ENCODE results near the gene TMC2.
"Not testable (repeated sequence)": the region's sequence is repeated elsewhere in the genome, so short reads cannot be mapped to it uniquely, and the experiment has no call there.

The TMC2 gene

DNA sequence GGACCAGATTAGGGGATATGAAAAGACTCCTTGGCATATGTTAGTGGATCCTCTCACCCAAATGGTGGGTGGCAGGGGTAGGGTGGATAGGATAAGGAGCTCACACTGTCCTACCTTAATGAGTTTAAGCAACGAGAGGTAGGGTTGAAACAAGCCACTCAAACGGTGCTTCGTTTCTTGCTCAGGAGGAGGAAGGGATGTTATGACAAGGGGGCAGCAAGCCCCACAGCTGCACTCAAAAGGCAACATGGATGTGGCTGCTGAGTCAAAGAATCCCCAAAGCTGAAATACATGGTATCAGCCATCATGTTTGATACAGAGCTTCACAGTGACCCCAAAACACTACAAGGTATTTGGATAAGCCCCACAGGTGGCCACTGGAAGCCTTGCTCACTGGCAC is 136.1 kb downstream of the TMC2 start:
- no peak for TF ChIP-seq JUND (IDR thresholded peaks at IDR 0.05; ENCODE audit: low read depth)
- in situ Hi-C loops (cut with HindIII; ENCODE audit: low pct_unique_long_range_greater_than_20kb, low sequenced_read_pairs) = no loop called here
- no peak for DNase-seq (ENCODE audit: low read depth in 1 of 2, low spot score in 1 of 2)

DNA sequence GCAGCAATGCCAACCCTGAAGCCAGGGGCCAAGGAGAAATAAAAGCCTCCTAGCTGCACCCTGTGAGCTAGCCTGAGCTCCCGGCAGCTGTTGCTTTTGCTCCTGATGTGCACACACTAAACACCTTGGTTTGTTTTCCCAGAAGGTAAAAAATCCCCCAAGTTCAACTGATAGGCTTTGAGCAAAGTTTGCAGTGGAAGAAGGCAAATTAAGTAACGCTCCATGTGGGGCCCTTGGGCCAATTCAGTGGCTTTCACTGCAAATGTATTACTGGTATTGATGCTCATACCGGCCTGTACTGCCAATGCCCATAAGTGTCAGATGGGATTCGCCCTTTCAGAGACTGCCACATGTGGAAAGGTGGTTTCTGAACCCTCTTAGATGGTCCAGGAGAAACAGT is 137.1 kb downstream of the TMC2 start:
- DNase-seq (ENCODE audit: low read depth in 1 of 2, low spot score in 1 of 2) = no peak
- in situ Hi-C loops (cut with HindIII; ENCODE audit: low pct_unique_long_range_greater_than_20kb, low sequenced_read_pairs) = no loop called here
- no peak for TF ChIP-seq JUND (IDR thresholded peaks at IDR 0.05; ENCODE audit: low read depth)

DNA sequence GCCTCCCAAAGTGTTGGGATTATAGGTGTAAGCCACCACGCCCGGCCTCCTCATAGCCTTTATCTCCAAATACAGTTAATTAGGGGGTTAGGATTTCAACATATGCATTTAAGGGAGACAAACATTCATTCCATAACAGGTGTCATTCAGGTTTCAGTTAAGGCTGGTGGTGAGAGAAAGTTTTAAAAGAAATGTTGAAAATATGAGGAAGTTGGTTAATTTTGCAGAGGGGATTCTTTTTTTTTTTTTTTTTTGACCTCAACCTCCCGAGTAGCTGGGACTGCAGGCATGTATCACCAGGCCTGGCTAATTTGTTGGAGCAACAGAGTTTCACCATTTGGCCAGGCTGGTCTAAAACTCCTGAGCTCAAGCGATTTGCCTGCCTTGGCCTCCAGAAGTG is 143.7 kb downstream of the TMC2 start:
- no peak for TF ChIP-seq JUND (IDR thresholded peaks at IDR 0.05; ENCODE audit: low read depth)
- no peak for DNase-seq (ENCODE audit: low read depth in 1 of 2, low spot score in 1 of 2)
- in situ Hi-C loops (cut with HindIII; ENCODE audit: low pct_unique_long_range_greater_than_20kb, low sequenced_read_pairs) = no loop called here

DNA sequence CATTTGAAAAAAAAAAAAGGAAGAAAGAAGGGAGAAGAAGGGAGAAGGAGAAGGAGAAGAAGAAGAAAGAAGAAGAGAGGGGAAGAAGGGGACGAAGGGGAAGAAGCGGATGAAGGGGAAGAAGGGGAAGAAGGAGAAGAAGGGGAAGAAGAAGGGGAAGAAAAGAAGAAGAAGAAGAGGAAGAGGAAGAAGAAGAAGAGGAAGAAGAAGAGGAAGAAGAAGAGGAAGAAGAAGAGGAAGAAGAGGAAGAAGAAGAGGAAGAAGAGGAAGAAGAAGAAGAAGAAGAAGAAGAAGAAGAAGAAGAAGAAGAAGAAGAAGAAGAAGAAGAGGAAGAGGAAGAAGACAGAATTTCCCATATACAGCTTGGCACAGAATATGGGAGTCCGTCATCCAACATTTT is 145.7 kb downstream of the TMC2 start:
- DNase-seq (ENCODE audit: low read depth in 1 of 2, low spot score in 1 of 2); in situ Hi-C loops (cut with HindIII; ENCODE audit: low pct_unique_long_range_greater_than_20kb, low sequenced_read_pairs): not testable (repeated sequence)

DNA sequence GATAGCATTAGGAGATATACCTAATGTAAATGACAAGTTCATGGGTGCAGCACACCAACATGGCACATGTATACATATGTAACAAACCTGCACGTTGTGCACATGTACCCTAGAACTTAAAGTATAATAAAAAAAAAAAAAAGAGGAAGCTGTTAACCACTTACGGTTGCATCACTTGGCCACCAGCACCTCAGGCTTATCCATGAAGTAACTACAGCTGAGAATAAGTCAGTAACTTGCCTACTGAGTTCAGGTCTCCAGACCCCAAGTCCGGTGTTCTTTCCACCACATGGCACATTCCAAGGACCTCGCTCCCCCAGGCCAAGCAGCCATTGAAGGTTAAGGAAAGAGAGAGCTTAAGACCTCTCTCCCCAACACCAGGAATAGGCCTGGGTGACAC is 148.4 kb downstream of the TMC2 start:
- DNase-seq (ENCODE audit: low read depth in 1 of 2, low spot score in 1 of 2); in situ Hi-C loops (cut with HindIII; ENCODE audit: low pct_unique_long_range_greater_than_20kb, low sequenced_read_pairs): not testable (repeated sequence)

DNA sequence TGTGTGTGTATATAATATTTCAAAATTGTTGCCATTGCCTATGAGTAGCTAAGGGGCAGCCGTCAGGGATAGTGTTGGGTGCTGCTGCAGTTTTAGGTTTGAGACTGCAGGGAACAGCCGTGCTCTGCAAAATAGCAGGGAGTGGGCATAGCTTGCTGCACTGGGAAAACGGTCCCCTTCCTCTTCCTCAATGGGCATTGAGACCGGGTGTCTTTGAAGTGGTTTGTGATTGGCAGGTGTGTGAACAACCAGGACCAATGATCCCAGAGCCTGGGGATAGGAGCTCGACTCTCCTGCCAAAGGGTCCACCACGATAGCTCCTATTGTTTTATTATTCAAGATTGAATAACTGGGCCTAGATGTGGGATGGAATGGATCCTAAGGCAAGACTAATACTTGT is 151.1 kb downstream of the TMC2 start:
- TF ChIP-seq JUND (IDR thresholded peaks at IDR 0.05; ENCODE audit: low read depth) = no peak
- in situ Hi-C loops (cut with HindIII; ENCODE audit: low pct_unique_long_range_greater_than_20kb, low sequenced_read_pairs) = no loop called here
- no peak for DNase-seq (ENCODE audit: low read depth in 1 of 2, low spot score in 1 of 2)

DNA sequence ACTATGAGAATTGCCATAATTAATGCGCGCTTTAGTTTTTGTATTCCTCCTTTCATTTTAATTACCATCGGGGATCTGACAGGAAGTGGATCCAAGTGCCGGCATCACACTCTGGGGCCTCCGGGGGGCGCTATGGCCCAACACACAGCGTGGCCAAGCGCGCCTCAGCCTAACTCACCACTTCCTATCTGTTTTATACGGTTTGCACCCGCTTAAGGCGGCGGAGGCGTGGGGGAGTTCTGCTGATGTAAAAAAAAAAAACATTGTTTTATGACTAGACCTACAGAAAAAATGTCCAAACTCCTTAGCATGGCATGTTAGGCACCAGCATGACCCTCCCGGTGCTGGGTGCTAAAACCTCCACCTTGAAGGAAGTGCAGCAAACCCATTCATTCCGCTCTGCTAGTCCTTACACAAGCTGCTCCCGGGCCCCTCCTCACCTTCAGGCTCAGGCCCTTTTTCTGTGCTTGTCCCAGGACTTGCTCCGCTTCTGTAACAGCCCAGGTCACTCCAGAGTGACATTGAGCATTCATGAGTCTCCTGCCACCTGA is 151.7 kb downstream of the TMC2 start:
- TF ChIP-seq JUND (IDR thresholded peaks at IDR 0.05; ENCODE audit: low read depth) = no peak
- peak in 1 of 2 experiments; percentile 70 for DNase-seq (ENCODE audit: low read depth in 1 of 2, low spot score in 1 of 2)
- in situ Hi-C loops (cut with HindIII; ENCODE audit: low pct_unique_long_range_greater_than_20kb, low sequenced_read_pairs) = no loop called here

DNA sequence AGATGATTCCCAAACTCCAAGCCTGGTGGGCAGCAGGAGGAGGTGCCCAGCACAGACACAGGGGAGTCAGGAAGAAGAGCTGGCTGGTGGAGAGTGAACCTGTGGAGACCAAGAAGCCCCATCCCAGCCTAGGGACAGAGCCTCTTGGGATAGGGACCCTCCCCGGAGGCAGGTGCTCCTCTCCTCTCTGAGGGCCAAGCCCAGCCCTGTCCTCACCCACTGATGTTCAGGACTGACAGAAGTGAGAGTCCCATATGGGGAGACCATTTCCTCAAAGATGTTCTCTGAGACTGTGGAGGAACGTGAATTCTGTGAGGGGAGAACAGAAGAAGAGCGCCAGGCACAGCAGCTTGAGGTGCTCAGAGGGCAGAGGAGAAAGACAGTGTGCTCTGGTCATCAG is 153.8 kb downstream of the TMC2 start:
- TF ChIP-seq JUND (IDR thresholded peaks at IDR 0.05; ENCODE audit: low read depth) = no peak
- in situ Hi-C loops (cut with HindIII; ENCODE audit: low pct_unique_long_range_greater_than_20kb, low sequenced_read_pairs) = no loop called here
- DNase-seq (ENCODE audit: low read depth in 1 of 2, low spot score in 1 of 2) = no peak

DNA sequence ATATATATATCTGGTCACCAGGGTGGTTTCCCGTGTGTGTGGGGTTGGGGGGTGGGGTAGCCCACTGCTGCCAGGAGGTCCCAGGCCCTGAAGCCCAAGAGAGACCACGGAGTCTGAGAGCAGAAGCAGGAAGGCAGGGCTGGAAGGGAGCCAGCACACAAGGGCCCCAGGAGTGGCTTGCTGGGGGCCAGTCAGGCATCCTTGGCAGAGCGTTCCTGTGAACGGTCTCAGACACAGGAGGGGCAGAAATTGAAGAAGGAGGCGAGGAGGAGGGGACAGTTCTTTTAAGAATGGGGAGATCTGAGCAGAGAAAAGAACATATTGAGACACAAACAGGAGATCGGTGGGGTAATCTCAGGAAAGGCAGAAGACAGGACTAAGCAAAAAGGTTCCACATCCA is 154.3 kb downstream of the TMC2 start:
- no peak for DNase-seq (ENCODE audit: low read depth in 1 of 2, low spot score in 1 of 2)
- in situ Hi-C loops (cut with HindIII; ENCODE audit: low pct_unique_long_range_greater_than_20kb, low sequenced_read_pairs) = no loop called here
- no peak for TF ChIP-seq JUND (IDR thresholded peaks at IDR 0.05; ENCODE audit: low read depth)

DNA sequence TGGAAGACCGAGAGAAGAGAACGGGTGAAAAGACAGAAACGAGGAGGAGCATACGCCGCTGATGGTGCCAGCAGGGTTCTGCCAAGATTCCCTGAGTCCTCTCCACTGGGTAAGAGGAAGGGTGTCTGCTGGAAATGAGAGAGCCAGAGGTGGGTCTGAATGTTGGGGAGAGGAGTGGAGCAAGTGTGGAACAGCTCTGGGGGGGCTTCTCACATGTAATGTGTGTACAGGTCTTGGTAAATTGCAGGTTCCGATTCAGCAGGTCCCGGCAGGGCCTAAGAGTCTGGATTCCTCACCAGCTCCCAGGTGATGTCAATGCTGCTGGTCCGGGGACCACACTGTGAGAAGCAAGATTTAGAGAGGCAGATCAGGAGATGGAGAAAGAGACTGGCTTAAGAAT is 154.8 kb downstream of the TMC2 start:
- TF ChIP-seq JUND (IDR thresholded peaks at IDR 0.05; ENCODE audit: low read depth) = no peak
- in situ Hi-C loops (cut with HindIII; ENCODE audit: low pct_unique_long_range_greater_than_20kb, low sequenced_read_pairs) = no loop called here
- DNase-seq (ENCODE audit: low read depth in 1 of 2, low spot score in 1 of 2) = no peak
